ENCODE data around the gene NPAS1.
"Not testable (repeated sequence)": the region's sequence is repeated elsewhere in the genome, so short reads cannot be mapped to it uniquely, and the experiment has no call there.

Gene NPAS1

DNA sequence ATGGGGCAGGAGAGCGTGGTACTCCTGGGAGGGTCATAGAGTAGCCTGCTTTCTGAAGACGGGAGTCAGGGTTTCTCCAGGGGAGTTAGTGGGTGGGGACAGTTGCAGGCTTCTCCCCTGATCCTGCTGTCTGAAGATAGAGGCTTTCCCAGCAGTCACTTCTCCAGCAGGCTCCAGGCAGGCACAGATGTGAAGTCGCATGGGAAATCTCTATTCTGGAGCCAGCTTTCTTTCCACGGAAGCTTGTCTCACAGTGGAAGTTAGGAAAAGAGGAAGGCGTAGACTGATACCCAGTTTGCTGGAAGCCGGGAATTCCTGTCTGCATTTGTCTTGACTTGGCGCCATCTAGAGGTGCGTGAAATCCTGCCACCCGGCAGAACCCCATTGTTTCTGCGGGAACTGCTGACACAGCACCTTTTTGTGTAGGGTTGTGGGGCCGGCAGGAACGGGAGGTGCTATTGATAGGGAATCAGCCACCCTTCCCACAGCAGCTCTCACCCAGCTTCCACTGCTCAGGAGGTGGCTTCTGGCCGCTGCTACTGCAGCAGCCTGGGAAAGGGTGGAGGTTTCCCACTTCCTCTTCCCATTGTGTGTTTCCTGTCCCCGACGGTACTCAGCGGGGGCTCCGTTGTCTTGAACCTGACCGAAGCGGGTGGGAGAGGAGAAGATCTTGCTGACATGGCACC lies 28.5 kb upstream of the NPAS1 start:
- peak; percentile 48 to 75 for DNase-seq

GRCh38 chr19:46992699-46993535 lies 26.7 kb upstream of the NPAS1 start:
- DNase-seq = no peak

DNA sequence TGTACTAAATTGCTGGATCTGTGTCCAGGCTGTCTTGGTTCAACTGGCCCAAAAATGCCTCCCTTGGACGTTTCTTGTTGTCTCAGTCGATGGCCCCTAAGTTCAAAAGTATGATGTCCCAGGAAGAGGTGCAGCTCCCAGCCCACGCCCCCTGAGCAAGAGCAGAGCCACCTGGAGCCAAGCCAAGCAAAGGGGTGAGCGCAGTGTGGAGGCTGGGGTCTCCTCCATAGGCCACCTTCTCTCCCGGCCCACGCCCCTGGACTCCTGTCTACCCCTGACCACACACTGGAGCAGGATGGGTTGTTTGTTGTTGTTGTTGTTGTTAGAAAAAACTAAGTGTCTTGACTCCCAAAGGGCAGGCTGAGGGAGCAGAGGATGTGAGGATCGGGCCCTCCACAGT lies 26.0 kb upstream of the NPAS1 start:
- DNase-seq = no peak

GRCh38 chr19:46994141-46994686 lies 25.4 kb upstream of the NPAS1 start:
- DNase-seq = no peak

DNA sequence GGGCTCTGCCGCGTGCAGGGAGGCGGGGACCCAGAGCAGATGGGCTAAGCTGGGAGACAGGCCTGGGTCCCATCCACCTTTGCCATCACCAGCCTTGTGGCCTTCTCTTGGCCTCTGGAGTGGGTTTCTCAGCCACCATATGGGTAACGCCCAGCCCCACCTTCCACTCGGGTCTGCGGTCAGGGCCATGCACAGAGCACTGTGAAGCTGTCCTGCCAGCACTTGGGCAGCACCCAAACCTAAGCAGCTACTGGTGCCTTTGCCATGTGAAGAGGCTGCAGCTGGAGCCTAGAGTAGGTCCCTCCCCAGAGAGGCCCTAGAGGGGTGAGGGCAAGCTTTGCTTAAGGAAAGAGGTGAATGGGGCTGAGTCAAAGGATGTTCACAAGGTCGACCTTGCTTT lies 24.1 kb upstream of the NPAS1 start:
- DNase-seq = no peak

- DNase-seq = no peak
Measured at GRCh38 chr19:46998445-46999125, 21.1 kb upstream of the NPAS1 start.

- no peak for DNase-seq
Measured at GRCh38 chr19:46999377-46999776, 20.3 kb upstream of the NPAS1 start.

DNA sequence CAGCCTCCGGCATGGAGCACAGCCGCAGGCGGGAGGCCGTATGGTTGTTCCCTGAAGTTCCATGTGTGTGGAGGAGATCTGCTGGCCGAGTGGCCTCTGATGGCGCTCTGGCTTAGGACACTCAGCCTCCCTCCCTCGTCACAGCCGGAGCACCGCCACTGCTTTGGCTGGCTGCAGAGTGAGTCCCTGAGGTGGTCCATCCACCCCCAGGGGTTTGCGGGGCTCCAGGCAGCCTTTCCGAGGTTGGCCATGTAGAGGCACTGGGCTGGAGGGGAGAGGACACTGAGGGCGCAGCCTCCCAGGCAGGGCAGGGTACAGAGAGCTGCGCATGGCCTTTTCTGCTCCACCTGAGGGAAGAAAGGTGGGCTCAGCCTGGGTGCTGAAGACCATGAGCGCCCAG lies 19.8 kb upstream of the NPAS1 start:
- DNase-seq = no peak

- DNase-seq = no peak
Measured at GRCh38 chr19:47000373-47000772, 19.3 kb upstream of the NPAS1 start.

- no peak for DNase-seq
Measured at GRCh38 chr19:47001584-47001983, 18.1 kb upstream of the NPAS1 start.

DNA sequence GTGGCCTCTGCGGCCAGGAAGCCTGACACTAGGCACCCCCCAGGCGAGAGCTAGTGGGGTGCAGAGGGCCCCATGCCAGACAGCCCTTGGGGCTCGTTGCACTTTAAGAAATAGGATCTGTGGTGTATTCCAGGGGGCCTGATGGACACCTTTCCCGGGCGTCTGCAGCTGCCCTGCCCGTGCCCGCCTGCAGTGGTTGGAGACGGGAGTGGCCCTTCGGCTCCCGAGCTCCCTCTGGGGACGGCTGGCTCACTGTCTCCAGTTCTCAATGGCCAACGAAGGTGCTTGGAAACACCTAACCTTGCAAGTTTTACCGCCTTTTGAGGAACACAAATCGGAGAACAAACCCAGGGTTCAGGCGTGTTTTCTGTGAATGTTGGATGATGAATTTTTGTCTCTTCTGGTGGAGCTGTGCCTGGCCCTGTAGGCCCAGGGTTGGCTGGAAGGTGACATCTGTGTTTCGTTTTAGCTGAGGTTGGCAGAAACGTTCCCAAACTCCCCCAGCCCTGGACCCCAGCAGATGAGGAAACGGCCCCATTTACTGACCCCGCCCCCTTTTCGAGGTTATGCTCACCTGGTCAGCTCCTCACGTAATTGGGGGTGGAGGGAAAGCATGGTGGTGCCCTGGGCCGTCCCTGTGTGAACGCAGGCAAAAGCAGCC lies 17.4 kb upstream of the NPAS1 start:
- no peak for DNase-seq

DNA sequence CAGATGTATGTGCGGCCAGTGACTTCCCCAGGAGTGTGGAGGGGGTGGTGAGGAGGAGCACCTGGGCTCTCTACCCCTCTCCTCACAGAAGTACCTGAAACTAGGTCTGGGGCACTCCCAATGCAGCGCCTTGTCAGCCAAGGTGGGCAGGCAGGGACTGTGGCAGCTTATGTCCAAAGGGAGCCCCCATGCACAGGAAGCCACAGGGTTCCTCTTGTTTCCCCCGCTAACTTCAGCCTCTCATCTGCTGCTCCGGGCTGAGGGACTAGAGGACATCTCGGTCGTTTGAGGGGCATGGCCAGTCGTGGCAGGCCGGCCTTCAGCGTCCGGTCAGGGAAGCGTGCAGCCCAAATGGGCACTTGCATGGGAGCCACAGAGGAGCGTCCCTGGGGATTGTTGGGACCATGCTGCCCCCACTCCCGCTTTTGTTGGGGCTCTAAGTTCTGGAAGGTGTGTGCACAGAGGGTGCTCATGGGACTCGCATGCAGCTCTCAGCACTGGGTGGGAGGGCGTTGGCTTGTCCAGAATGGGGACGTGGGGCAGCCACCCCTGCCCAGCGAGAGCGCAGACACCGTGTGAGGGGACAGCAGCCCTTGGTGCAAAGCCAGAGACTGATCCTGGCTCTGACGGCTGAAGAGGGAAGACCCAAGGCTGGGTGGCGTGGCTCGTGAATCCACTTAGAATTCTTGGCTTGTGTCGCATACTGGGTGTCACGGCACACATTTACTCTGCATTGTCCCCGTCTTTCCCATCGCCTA lies 16.6 kb upstream of the NPAS1 start:
- DNase-seq = no peak

DNA sequence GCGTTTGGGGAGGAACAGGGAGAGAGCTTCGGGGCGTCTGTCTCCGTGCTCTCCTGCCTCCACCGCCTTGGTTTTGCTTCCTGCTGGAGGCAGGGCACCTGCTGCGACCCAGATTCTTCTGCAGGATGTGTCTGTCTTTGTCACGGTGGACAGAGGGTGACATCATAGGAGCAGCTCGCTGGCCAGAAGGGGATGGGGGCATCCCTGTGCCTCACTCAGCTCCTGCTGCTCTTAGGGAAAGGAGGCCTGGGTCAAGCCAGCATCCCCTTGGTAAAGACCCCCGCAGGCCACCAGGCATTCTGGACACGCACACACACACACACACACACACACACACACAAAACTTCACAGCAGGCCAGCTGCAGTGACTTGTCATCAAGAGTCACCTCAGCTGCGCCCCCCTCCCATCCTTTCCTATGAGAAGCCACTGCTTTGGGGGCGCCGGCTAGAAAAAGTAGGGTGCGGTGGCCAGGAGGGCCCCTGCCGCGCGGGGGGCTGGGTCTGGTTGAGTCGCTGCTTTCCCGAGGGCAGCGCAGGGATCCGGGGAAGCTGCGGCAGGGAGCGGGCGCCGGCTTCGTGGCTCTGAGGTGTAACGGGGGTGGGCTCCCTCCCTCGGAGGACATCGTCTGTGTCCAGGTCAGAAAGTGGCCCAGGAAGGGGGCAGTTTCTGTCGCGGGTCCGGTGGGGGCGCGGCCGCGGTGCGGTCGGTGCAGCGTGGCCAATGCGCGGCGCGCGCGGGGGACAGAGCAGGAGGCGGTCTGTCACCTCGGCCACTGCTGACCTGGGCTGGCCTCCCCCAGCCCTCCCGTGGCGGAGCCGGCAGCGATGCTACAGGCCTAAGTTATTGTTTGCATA lies 15.8 kb upstream of the NPAS1 start:
- DNase-seq = peak in 1 of 2 experiments; percentile 55

DNA sequence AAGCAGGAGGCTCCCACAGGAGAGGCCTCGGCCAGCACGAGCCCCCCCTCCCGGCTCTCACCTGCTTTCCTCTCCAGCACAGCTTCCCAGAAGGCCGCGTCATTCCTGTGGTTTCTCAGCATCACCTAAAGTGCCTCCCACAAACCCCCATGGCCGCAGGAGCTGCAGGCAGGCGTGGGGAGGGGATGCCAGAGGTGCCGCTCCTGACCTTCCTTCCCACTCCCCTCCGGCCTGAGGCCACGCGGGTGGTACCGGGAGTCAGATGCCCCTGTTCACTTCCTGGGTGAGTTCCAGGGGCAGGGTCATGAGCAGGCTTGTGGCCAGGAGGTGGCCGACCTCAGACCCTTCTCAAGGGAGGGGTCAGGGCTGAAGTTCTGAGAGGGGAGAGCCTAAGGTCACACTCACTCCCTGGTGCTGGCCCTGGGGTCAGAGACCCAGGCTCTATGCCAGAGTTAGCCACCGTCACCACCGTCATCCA lies 14.4 kb upstream of the NPAS1 start:
- DNase-seq = peak in 1 of 2 experiments; percentile 26

DNA sequence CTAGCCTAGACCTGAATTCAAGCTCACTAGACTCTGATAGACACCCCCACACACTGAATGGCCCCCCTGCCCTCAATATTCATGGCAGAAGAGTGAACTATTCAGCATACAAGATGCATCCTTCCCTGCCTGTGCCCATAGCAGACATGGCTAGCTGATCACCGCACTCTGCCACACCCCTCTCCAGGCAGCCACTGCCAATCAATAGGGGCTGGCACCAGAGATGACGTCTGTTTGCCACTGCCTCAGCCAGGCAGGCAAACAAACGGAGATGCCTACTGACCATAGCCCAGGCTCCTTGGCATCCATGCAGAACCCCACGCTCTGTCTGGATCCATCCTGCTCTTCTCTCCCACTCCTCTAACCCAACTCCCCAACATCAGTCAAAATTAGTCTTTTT lies 13.8 kb upstream of the NPAS1 start:
- peak; percentile 34 to 51 for DNase-seq

GRCh38 chr19:47006496-47006895 lies 13.1 kb upstream of the NPAS1 start:
- DNase-seq = no peak

DNA sequence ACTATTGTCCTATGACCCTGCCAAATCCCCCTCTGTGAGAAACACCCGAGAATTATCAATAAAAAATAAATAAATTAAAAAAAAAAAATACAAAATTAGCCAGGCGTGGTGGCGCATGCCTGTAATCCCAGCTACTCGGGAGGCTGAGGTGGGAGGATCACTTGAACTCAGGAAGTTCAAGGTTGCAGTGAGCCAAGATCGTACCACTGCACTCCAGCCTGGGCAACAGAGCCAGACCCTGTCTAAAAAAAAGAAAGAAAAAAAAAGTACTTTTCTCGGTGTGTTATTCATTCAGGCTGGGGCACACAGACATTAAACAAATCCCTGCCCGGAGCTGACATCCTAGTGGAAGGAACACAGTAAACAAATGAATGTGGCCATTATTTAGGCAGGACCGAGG lies 9.1 kb upstream of the NPAS1 start:
- not testable (repeated sequence) for DNase-seq

DNA sequence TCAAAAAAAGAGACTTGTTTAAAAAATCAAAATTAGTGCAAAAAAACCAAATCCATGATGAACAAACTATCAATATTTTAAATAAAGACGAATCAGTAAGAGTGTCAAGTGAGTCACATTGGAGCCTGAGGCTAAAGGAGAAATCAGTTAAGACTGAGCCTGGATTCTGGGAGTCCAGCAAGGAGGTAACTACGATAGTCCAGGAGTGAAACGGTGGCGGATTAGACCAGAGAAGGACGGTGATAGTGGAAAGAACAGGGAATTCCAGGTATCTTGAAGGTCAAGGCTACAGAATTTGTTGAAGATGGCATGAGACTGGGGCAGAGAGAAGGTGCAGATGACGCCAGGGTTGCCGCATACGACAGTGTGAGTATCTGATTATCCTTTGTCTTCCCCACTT lies 7.0 kb upstream of the NPAS1 start:
- DNase-seq = no peak

DNA sequence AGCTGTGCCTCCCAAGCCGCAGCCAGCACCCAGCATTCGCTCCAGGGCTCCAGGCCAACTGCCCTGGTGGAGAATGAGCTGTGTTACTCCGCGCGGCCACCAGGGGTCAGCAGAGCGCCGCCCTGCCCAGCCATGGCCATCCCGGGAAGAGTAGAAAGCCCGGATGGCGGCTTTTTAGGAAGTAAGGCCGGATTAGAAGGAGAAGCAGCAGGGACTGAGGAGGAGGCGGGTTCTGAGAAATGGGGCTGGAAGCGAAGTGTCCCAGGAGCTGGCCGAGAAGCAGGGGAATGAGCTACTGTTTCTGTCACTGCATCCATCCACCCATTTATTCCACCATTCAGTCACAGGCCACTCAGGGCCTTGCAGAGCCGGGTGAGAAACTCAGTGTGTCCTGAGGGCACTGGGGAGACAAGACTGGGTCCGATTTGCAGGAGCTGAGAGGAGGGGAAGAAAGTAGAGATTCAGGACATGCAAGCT lies 6.6 kb upstream of the NPAS1 start:
- peak; percentile 60 to 84 for DNase-seq

GRCh38 chr19:47018923-47019322 lies 714 bp upstream of the NPAS1 start:
- no peak for DNase-seq
